GM23248 (cell line): ENCODE measurements around the gene PRR33.

Experiments
- EZH2 ChIP-seq: fragments of 200-600 bp; sonication (generic); IDR thresholded peaks from 2 replicates; pipeline ENCODE4 v1.6.1; 2018; ENCODE audit warnings: antibody characterized with exemption, mild to moderate bottlenecking; ENCODE audit not compliant: insufficient read depth, poor library complexity, severe bottlenecking
- EZH2phosphoT487 ChIP-seq: fragments of 200-600 bp; sonication (generic); IDR thresholded peaks from 2 replicates; pipeline ENCODE4 v1.6.1; 2018; ENCODE audit warnings: antibody characterized with exemption, moderate library complexity, mild to moderate bottlenecking, low read depth; ENCODE audit not compliant: insufficient read depth

GRCh38 chr11:1937616-1938342, 46.1 kb upstream of the PRR33 start:
- TF ChIP-seq EZH2 (no peak), EZH2phosphoT487 (no peak)
